OCI-LY7 (cell line): ENCODE data around the gene ADGRG4.

ENCODE experiments used
- CTCF ChIP-seq: fragments of 200-600 bp; sonication (generic); conservative IDR thresholded peaks from 2 replicates; pipeline ENCODE4 v1.5.1; 2014; ENCODE audit warnings: mild to moderate bottlenecking, antibody characterized with exemption, low read length, moderate library complexity, mixed read lengths
- EZH2phosphoT487 ChIP-seq: fragments of 200-600 bp; sonication (generic); IDR thresholded peaks from 2 replicates; pipeline ENCODE4 v1.6.1; 2018; ENCODE audit warnings: low read depth, borderline replicate concordance, mild to moderate bottlenecking, mixed run types, antibody characterized with exemption, low read length, moderate library complexity, mixed read lengths

GRCh38 chrX:136291824-136292223 lies 8.9 kb upstream of the ADGRG4 start:
- TF ChIP-seq EZH2phosphoT487 (no peak), CTCF (no peak)
